ENCODE data around the gene USP47. TPM values are rescaled to one million over a fixed set of nuclear protein-coding genes. Genes with fewer than 3 reads are reported as not detected.

USP47 gene
- total and polyA plus RNA-seq, 2 experiments from 2014 or later = 16.3 to 36.7 TPM

DNA sequence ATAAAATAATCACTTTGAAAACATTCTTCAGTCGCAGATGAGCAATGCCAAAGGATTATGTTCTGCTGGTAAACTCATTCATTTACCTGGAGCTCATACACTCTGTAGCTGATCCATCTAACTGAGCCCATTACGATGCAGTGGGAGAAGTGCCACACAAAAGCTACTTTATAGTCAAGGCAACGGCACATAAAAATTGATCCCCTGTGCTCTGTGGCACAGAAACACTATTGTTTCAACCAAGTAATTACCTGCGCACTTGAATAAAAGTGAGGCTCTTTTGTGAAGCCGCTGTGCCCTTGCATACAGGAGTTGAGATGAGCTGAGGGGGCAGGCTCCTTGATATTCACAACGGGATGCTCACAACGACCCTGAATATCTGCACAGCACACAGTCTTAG is 159.4 kb downstream of the USP47 start:
- Histone ChIP-seq H3K27ac (ENCODE audit: low read depth) (no peak overlapping the region), H3K9me2 (ENCODE audit: insufficient read depth) (no peaks in the 10 kb centered on the region), H2AFZ (no peak overlapping the region), H3K4me3 (no peak overlapping the region), H3K79me2 (replicated peaks; ENCODE audit: insufficient read depth) (peaks cover 3% of the 10 kb centered on the region; the same call in 1 of the 2 replicates), H3K4me2 (no peak overlapping the region), H3K36me3 (ENCODE audit: insufficient read depth) (peaks cover 7% of the 10 kb centered on the region), H3K4me1 (ENCODE audit: insufficient read depth) (no peaks in the 10 kb centered on the region), H3K27me3 (ENCODE audit: insufficient read depth) (no peaks in the 10 kb centered on the region), H4K20me1 (replicated peaks; ENCODE audit: insufficient read depth) (peaks cover 16% of the 10 kb centered on the region), H3F3A (replicated peaks; ENCODE audit: low read depth) (no peaks in the 10 kb centered on the region)
- Mint-ChIP-seq H3K27me3 (ENCODE audit: insufficient read depth, low read depth, poor library complexity) (no peaks in the 10 kb centered on the region), H3K9me3 (no peaks in the 10 kb centered on the region), H3K4me1 (no peaks in the 10 kb centered on the region), H3K27ac (no peak overlapping the region), H3K36me3 (ENCODE audit: low read depth) (peaks cover 4% of the 10 kb centered on the region; the same call in 2 of the 3 replicates), H3K4me3 (no peak overlapping the region)
- DNase-seq (ENCODE audit: low spot score) (no peak), ATAC-seq (no peak)
- no peak for TF ChIP-seq JUNB (IDR thresholded peaks at IDR 0.05; ENCODE audit: unreplicated experiment)
- TF ChIP-seq EZH2 (IDR thresholded peaks at IDR 0.05; ENCODE audit: low read depth, unreplicated experiment) = no peak
- no peak for TF ChIP-seq ZNF114 (CRISPR knock-in tag; IDR thresholded peaks at IDR 0.05)
- no peak for TF ChIP-seq ETS1 (IDR thresholded peaks at IDR 0.05)

- H3K9me3 Mint-ChIP-seq = no peaks in the 10 kb centered on the region
- no peak overlapping the region for H3K27ac Mint-ChIP-seq
- Histone ChIP-seq H3K27me3 (ENCODE audit: insufficient read depth) (peaks cover 10% of the 10 kb centered on the region), H3K9me2 (ENCODE audit: insufficient read depth) (no peaks in the 10 kb centered on the region), H3K36me3 (ENCODE audit: insufficient read depth) (peaks cover 7% of the 10 kb centered on the region; the same call in 1 of the 2 replicates), H2AFZ (no peak overlapping the region), H4K20me1 (replicated peaks; ENCODE audit: insufficient read depth) (peaks cover 12% of the 10 kb centered on the region), H3F3A (replicated peaks; ENCODE audit: low read depth) (no peaks in the 10 kb centered on the region), H3K79me2 (replicated peaks; ENCODE audit: insufficient read depth) (peaks cover 3% of the 10 kb centered on the region; the same call in 1 of the 2 replicates), H3K27ac (ENCODE audit: low read depth) (no peak overlapping the region), H3K4me2 (no peak overlapping the region), H3K4me1 (ENCODE audit: insufficient read depth) (peaks cover 5% of the 10 kb centered on the region; the same call in 1 of the 2 replicates), H3K4me3 (no peak overlapping the region)
- peaks cover 4% of the 10 kb centered on the region; the same call in 2 of the 3 replicates for H3K36me3 Mint-ChIP-seq (ENCODE audit: low read depth)
- no peak overlapping the region for H3K4me3 Mint-ChIP-seq
- no peak for ATAC-seq
- H3K4me1 Mint-ChIP-seq = peaks cover 3% of the 10 kb centered on the region; the same call in 2 of the 3 replicates
- peaks cover 4% of the 10 kb centered on the region for H3K27me3 Mint-ChIP-seq (ENCODE audit: insufficient read depth, low read depth, poor library complexity)
- DNase-seq (ENCODE audit: low spot score) = no peak
- TF ChIP-seq POLR2AphosphoS5 (IDR thresholded peaks at IDR 0.05; ENCODE audit: low read depth) (no peak), ZNF331 (CRISPR knock-in tag; IDR thresholded peaks at IDR 0.05; ENCODE audit: low read depth) (no peak), JUNB (IDR thresholded peaks at IDR 0.05; ENCODE audit: unreplicated experiment) (no peak), ZNF114 (CRISPR knock-in tag; IDR thresholded peaks at IDR 0.05) (no peak), NANOG (IDR thresholded peaks at IDR 0.05; ENCODE audit: borderline replicate concordance) (no peak), CREB1 (CRISPR knock-in tag; IDR thresholded peaks at IDR 0.05; ENCODE audit: low read depth) (no peak), EZH2 (IDR thresholded peaks at IDR 0.05; ENCODE audit: low read depth, unreplicated experiment) (no peak), EZH2phosphoT487 (IDR thresholded peaks at IDR 0.05; ENCODE audit: unreplicated experiment) (no peak), ETS1 (IDR thresholded peaks at IDR 0.05) (no peak), STAT1 (IDR thresholded peaks at IDR 0.05; ENCODE audit: unreplicated experiment) (no peak)
- TF ChIP-seq, protein P1, sequence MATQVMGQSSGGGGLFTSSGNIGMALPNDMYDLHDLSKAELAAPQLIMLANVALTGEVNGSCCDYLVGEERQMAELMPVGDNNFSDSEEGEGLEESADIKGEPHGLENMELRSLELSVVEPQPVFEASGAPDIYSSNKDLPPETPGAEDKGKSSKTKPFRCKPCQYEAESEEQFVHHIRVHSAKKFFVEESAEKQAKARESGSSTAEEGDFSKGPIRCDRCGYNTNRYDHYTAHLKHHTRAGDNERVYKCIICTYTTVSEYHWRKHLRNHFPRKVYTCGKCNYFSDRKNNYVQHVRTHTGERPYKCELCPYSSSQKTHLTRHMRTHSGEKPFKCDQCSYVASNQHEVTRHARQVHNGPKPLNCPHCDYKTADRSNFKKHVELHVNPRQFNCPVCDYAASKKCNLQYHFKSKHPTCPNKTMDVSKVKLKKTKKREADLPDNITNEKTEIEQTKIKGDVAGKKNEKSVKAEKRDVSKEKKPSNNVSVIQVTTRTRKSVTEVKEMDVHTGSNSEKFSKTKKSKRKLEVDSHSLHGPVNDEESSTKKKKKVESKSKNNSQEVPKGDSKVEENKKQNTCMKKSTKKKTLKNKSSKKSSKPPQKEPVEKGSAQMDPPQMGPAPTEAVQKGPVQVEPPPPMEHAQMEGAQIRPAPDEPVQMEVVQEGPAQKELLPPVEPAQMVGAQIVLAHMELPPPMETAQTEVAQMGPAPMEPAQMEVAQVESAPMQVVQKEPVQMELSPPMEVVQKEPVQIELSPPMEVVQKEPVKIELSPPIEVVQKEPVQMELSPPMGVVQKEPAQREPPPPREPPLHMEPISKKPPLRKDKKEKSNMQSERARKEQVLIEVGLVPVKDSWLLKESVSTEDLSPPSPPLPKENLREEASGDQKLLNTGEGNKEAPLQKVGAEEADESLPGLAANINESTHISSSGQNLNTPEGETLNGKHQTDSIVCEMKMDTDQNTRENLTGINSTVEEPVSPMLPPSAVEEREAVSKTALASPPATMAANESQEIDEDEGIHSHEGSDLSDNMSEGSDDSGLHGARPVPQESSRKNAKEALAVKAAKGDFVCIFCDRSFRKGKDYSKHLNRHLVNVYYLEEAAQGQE (IDR thresholded peaks at IDR 0.05; ENCODE audit: unreplicated experiment) = no peak
Observed at GRCh38 chr11:12003336-12003735, 161.6 kb downstream of the USP47 start.
